Inferior parietal cortex (tissue), 1 donor: ENCODE data around the gene COG7.
"Not testable (repeated sequence)": the region's sequence is repeated elsewhere in the genome, so short reads cannot be mapped to it uniquely, and the experiment has no call there.

Source experiments
- DNase-seq: peaks from one replicate; pipeline ENCODE4 v3.0.0-alpha.2; 2016; ENCODE audit errors: extremely low spot score

Gene COG7

DNA sequence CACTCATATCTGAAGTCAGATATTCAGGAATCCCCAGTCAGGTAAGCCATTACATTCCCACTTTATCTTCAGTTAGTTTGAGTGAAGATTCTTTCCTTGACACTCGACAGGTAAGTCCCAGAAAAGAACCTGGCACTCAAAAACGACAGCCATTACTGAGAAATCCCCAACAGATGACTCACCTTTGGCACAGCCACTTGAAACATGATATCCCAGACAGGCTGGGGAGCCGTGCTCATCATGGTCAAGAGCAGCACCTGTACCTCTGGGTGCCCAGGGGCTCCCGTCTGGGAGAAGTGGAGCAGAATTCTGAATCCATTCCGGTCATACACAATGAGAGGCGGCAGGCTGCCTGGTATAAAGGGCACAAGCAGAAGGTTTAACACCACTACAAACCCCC is 16.8 kb upstream of the COG7 start:
- no peak for DNase-seq

DNA sequence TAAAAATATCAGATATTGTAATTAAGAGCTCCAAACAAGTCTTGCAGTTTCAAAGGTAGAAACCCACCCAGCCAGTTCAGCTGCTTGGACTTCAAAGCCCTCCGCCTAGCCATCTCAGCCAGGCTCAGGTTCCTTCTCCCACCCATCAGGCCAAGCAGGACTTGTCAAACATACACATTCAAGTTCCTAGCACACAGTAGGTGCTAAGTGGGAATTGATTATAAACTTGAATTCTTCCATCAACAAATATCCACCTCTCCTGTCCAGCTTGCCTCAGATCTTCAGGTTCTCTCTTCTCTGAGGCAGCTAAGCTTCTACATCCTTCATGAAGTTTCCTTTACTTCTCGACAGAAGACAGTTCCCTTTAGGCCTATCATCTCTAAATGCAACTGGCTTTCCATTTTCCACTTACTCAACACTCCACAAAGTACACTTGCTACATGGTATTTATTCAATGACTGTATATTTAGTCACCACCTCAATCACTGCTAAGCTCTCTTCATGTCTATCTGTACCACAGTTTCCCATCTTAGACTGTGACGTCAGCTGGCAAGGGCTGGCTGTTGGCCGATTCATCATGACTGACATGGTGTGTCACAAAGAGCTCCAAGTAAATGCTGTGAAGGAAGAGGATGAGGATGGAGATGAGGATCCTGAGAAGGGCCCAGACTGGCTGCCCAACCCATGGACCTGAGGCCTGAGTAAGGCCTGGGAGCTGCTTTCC is 13.3 kb upstream of the COG7 start:
- DNase-seq, result no peak

DNA sequence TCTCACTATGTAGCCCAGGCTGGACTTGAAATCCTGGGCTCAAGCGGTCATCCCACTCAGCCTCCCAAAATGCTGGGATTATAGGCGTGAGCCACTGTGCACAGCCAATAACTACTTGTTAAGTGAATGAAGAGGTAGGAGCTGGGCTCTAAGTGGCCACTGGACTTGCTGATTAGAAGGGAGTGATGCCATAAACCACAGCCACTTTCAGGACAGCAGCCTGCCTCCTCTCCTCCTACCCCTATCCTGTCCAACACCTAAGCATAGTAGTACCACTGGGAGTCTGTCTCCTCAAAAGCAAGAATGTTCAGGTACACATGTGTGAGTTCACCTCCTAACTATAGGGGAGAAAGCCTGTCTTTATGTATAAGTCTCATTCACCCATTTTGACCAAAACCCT is 12.2 kb upstream of the COG7 start:
- no peak for DNase-seq

DNA sequence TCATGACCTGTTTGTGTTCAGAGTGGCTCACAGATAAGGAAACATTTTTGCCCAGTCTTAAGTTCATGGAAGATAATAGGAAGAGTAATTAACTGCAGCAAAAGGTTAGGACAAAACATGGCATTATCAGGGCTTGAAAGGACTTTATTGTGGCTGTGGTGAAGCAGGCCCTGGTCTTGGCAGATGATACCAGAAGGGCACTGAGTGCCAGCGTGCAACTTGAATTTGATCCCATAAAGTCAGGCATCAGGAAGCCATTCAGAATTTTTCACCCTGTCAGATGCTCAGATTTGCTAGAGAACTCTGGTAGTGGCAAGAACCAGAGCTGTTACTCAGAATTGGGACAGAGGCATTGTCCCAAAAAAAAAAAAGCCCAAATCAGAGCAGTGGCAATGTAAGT is 11.2 kb upstream of the COG7 start:
- DNase-seq, result peak; percentile 60

DNA sequence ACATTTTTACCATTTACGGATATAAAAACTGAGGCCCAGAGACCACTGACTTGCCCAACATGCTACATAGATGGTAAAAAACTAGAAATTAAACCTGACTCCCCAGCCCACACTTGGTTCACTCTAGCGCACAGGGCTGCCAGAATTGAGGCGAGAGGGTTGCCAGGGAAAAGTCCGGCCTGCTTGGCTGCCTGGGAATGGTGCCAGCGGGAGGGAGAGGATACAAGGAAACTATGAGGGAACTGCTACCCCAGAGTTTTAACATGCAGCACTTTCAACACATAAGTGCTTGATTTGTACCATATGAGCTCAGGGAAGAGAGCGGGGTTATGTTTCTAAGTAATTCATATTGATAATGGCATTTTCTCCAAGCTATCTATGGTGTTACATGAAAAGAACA is 10.0 kb upstream of the COG7 start:
- peak; percentile 56 for DNase-seq

DNA sequence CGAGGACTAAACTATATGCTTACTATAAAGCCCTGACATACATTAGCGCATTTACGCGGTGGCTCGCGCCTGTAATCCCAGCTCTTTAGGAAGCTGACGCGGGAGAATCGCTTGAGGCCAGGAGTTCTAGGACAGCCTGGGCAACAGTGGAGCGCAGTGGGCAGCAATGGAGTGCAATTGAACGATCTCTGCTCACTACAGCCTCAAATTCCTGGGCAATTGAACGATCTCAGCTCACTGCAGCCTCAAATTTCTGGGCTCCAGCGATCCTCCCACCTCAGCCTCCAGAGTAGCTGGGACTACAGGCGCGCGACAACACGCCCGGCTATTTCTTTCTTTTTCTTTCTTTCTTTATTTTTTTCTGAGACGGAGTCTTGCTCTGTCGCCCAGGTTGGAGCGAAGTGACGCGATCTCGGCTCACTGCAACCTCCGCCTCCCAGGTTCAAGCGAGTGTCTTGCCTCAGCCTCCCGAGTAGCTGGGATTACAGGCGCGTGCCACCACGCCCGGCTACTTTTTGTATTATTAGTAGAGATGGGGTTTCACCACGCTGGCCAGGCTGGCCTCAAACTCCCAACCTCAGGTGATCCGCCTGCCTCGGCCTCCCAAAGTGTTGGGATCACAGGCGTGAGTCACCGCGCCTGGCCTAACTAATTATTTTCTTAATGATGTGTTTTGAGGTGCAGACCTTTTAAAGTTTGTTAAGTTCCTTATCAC is 506 bp upstream of the COG7 start:
- no peak for DNase-seq

DNA sequence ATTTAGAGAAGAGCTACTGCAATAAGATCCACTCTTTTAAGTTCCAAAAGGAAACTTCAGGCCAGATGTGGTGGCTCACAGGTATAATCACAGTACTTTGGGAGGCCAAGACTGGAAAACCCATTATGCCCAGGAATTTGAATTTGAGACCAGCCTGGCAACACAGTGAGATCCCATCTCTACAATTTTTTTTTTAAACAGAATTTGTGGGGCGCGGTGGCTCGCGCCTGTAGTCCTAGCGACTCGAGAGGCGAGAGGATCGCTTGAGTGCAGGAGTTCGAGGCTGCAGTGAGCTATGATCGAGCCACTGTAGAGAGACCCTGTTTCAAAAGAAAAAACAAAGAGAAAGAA is 793 bp downstream of the COG7 start:
- no peak for DNase-seq

DNA sequence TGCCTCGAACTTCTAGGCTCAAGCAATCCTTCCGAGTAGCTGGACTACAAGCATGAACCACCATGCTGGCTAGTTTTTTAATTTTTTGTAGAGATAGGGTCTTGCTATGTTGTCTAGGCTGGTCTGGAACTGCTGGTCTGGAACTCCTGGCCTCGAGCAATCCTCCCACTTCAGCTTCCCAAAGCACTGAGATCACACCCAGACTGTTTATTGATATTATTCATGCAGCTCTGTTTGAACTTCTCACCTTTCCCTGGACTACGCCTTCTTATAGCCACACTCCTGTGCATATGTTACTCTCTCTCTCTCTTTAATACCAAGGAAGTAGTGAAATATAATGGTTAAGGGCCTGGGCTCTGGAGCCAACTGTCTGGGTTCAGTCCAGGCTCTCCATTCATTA is 4.6 kb downstream of the COG7 start:
- DNase-seq, result no peak

DNA sequence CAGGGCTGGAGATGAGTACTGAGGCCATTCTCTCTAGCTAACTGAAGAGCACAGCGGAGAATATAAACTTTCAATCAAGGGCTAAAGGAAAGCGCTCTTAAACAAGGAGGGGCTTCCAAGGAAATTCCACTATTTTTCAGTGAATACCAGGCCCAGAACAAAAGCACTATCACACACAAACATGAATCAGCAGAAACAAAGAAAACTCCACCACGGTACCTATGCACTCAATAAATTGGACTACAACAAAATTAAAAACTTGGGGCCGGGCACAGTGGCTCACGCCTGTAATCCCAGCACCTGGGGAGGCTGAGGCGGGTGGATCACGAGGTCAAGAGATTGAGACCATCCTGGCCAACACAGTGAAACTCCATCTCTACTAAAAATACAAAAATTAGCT is 15.4 kb downstream of the COG7 start:
- not testable (repeated sequence) for DNase-seq

DNA sequence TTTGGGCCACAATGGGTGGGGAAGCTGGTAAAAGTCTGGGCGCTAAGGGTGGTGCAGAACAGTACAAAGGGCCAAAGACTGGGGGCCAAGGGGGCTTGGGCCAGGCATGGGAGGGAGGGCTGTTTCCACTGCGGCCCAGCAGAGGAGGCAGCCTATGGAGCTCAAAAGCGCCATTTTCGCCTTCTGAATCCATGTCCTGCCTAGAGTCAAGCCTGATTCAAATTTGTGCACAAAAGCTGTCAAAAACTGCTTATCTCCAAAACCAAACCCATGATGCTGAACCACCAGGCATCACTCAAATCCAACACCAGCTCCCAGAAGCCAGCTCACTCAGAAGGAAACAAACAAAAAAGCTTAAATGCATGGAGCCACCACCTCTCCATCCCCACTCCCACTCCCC is 16.0 kb downstream of the COG7 start:
- DNase-seq, result no peak

DNA sequence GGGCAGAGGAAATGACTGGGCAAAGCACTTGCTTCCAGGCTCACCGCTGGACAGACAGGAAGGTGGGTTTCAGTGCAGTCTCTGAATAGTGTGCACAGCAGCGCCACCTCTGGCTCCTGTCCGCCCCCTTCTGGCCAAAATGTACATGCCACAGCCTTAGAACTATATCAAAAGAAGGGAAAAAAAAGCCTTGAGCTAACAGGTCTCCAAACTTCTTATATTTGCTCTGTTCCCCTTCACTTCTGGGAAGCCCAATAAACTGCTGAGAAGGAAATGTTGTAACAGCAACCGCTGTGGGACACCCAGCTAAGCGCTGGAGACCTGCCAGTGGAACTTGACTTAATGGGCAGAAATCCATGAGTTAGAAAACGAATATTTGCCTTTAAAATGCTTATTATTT is 17.5 kb downstream of the COG7 start:
- peak; percentile 32 for DNase-seq

DNA sequence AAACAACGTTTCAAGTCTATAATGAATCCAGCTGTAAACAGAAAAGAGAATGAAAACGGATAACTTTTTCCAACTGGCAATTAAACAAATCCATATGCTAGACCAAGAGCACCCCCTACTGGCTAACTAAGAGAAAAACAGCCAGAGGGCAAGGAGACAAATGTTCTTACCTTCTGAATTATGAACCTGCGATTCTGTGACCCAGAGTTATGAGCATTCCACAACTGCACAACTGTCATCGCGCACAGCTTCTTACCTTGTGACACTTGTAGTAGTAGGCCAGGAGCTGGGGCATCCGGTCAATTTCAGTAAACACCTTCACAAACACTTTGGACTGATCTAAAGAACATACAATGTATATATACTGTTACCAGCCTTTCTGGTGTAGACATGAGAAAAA is 18.6 kb downstream of the COG7 start:
- DNase-seq, result peak; percentile 90

DNA sequence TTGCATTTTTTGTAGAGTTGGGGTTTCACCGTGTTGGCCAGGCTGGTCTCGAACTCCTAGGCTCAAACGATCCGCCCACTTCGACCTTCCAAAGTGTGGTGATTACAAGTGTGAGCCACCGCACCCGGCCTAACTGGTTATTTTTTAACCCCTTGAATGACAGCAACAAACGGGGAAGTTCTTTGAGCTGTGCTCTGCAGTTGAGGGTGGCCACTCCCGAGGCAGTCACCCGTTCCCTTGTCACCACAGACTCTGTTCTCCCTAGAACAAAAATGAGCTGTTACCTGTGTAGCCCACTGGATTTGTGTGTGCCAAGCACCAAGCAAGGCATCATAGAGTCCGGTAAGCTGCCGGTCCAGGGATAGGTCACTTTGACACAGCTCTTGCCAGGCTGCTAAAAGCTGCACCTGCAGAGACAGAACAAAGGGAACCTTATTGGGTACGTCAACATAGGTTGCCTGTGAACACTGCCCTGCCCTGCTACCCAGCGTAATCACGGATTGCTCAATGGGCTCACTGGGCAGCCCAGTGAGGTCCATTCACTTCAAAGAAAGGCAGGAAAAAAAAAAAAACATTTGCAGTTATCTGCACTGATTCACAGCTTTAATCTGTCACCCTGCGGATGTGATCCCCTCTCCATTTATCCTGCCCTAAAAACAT is 19.6 kb downstream of the COG7 start:
- no peak for DNase-seq

DNA sequence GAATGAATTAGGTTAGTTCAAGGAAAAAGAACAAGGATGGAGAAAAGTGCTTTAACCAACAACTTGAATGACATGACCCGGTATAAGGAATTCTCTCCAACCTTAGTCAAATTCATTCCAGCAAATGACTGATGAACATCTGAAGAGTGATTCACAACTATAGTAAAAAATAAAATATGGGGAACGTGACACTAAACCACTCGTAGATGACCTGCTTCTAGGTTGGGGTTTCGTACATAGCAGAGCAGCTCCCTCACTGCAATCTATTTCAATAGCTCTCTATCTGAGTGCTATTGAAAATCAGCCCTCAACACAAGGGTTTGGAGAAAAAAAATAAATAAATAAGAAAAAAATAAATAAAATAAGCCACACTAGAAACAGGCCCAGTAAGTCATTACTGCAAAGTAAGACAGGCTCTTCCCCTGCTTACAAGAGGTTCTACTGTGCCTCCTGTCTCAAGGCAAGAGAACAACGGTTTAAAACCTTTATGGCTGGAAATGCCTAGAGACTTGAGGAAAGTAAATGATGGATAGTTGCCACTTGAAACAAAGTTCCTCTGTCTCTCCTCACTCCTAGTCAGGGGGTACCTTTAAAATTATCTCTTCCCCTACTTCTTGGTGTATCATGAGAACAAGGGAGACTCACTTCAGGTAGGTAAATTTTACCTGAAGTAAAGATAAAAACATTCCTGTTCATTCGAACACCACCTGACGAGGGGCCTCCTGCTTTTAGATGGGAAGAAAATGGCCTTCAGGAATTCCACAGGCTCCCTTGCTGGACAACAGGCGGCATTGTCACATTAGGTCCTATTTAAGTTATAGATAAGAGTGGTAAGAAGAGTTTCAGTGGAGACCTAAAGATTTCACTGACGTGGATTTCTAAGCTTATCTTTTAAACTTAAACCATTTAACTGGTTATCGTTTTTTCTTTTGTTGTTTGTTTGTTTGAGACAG is 20.5 kb downstream of the COG7 start:
- DNase-seq, result no peak

DNA sequence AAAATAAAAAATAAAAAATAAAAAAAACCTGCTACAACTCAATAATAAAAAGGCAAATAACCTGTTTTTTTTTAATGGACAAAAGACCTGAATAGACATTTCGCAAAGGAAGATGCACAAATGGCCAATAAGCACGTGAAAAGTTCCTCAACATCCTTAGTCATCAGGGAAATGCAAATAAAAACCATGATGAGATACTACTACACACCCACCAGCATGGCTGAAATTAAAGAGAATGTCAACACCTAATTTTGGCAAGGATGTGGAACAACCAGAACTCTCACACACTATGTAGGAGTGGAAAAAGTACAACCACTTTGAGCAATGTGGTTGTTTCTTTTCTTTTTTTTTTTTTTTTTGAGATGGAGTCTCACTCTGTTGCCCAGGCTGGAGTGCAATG is 24.6 kb downstream of the COG7 start:
- DNase-seq, result peak; percentile 16

DNA sequence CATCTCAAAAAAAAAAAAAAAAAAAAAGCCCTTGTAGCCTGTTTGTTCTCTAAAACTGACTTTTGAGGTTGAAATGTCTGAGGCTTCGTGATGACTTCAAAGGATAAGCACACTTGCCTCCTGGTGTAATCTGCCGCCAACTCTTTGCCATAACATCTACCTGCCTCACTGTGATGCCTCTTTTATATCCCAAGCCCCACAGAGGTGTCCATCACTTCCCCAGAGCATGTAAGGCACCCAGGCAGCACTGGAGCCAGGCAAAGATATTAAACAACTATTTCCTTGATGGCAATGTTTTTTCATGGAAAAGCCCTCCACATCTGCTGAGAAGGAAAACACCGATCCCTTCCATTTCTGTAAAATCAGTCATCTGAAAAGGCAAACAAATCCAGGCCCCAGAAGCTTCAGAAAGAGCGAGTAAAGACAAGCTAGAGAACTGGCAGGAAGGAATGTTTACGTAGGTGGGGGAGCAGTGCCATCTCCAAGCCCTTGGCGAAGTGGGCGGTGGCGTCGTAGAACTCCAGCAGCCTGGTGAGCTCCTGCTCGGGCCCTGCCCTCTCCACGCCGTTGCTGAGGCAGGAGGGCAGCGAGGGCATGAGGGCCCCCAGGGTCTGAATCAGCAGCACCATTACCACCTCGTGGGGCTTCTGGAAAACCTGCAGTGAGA is 28.6 kb downstream of the COG7 start:
- no peak for DNase-seq

DNA sequence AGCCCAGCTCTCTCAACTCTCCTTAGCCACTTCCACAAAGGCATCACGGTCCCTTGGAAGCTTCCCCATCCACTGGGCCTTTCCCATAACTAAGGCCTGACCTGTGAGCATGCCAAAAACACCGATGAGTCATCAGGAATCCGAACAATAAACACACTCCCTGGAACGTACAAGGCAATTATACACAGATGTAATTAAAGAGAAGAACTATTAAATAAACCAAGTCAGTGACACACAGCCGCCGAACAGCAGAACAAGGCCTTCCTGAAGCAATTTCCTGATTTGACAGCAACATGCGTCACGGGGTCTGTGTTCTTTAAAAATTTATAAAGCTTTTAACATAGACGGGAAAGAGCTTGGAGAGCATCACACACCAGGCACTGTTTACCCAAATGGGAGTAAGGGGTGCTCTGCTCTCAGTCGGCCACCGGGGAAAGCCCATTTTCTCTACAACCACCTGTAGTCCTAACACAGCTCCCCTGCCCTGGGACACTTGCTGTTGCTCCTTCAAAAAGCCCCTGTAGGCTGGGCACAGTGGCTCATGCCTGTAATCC is 29.4 kb downstream of the COG7 start:
- no peak for DNase-seq

DNA sequence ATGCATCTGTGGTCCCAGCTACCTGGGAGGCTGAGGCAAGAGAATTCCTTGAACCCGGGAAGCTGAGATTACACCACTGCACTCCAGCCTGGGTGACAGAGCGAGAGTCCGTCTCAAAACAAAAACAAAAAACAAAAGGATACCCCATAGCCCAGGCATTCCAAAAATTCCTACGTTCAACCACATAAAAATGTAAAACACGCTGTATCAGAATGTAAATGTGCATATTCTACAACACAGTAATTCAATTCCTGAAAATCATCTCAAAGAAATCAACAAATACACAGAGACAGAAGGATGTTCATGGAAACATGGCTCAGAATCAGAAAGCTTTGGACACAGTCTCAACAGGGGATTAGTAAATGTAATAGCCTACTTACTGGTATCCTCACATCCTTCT is 33.0 kb downstream of the COG7 start:
- no peak for DNase-seq

DNA sequence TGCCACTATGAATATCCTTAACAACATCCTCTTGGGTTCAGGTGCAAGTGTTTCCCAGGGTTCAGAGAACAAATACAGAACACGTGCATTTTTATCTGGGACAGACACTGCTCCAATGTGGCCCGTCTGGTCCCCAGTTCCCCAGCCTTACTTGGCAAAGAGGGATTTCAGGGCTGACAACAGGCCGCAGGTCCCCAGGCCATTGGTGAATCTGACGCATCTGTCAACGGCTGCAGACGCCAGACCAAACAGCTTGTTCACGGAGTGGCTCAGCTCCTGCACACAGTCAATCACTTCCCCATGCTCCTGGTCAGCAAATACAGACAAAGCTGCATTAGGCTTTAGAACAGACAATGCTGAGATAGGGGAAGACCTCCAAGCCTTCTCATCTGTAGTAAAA is 36.2 kb downstream of the COG7 start:
- no peak for DNase-seq

DNA sequence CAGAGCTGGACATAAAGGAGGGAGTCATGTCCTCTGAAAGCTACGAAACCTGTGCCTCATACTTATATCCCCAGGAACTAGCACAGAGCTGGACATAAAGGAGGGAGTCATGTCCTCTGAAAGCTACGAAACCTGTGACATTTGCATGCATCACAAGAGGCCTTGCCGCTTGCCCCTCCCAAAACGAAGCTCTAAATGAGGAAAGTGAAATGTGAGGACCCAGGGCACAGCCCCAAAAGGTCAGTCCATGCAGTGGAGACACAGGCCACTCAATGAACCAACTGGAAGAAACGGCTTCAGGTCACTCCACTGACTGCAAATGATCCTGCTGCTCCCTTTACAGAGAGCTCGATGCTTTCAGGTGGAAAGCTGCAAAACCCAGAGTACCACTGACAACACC is 38.3 kb downstream of the COG7 start:
- no peak for DNase-seq

DNA sequence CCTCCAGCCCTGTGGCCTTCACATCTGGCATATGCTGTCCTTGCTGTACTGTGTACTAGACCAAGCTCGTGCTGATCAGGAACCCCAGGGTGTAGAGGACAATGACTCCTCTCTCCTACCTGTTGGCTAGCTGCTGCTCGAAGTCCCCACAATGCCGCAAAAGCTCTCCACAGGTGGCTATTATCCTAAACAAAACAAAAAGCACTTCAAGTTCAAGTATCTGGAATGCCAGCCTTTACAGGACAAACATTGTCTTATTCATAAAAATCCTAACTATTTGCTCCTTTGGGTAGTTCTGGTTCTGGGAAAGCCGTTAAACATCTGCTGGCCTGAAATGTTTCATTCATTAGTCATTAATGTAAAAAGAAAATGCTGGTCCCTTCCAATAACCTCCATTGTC is 42.8 kb downstream of the COG7 start:
- no peak for DNase-seq
